ENCODE data around the gene COX6A2.

Gene COX6A2

DNA sequence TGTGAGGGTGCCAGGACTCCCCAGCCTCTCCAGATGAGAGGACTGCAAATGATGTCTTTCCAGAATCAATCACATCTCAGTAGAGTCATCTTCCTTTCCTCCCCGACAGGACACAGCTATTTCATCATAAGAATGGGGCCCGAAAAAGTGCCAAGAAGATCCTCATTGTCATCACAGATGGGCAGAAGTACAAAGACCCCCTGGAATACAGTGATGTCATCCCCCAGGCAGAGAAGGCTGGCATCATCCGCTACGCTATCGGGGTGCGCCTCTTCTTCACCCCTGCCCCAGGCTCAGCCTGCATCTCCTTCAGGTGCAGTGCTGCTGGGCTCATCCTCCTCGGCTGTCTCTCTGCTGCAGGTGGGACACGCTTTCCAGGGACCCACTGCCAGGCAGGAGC, 20.8 kb downstream of the COX6A2 start:
- no peak for DNase-seq

DNA sequence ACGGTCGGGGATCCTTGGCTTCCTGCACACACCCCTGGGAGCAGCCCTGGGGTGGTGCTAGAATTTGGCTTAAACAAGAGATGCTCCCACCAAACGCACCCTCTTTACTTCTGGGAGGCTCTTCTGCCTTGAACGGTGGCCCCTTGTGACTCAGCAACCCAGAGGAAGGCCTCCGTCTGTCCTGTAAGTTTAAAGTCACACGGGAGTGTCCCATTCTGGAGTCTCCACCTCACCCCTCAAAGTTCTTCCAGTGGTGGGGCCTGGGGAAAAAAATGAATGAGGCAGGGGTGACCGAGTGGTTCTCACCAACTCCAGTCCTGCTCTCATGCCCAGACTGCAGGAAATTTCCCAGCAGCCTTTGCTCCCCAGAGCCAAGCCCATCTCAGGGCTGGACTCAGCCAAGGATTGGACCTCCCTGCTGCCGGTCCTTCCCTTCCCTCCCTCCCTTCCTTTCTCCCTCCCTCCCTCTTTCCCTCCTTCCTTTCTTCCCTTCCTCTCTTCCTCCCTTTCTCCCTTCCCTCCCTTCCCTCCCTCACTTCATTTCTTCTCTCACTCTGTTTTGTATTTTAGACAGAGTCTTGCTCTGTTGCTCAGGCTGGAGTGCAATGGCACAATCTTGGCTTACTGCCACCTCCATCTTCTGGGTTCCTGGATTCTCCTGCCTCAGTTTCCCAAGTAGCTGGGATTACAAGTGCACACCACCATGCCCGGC, 23.7 kb downstream of the COX6A2 start:
- peak; percentile 34 for DNase-seq

DNA sequence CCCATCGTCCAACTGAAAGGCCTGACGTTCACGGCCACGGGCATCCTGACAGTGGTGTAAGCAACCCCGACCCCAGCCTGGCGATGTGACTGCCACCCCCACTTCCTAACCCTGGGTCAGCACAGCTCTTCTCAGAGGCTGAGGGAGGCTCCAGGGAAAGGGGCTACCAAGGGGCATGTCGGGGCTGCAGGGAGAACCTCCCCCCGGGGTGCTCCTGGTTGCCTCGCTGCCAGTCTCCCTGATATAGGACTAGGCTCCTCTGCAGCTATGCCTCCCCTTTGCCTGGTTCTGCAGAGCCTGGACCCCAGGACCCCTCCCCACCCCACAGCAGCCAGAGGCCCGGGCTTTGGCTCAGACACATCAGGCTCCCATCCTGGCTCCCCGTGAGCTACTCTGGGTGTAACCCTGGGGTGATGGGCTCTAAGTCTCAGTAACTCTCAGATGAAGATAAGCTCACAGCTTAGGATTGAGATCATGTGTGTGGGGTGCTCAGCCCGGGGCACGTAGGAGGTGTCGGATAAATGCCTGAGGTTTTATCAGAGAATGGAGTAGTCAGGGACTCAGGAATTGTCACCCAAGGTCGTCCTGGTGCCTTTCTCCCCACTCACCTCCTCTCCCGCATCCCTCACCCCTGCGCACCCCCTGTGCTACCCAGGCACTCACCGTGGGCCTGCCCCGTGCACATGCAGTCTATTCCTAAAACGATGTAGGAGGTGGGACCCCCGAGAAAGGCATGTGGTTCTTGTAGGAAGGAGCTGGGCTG, 24.4 kb downstream of the COX6A2 start:
- no peak for DNase-seq

DNA sequence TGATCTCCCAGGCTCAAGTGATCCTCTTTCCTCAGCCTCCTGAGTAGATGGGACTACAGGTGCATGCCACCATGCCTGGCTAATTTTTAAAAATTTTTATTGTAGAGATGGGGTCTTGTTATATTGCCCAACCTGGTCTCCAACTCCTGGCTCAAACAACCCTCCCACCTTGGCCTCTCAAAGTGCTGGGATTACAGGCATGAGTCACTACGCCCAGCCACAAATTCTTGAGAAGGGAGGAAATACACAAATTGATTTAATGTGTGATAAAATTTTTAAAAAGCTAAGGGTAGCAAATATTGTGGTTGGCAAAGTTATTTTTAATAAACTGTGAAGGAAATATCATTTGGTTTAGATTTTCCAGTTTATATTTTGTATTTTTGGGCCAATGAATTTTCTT, 25.5 kb downstream of the COX6A2 start:
- no peak for DNase-seq

DNA sequence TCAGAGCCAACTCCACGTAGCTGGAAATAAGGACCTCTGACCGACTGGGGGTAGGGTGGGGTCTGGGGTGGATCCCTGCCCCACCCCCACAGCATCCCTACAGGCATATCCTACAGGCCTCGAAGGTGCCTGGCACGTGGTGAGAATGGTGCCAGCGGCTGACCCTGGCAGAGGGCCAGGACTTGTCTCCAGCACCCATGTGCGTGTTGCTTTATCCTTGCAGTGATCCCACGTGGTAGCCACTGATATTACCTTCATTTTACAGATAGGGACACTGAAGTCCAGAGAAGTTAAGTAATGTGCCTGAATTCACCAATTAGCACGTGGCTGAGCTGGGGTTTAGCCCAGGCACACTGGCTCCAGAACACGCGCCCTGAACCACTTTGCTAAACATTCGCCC, 26.7 kb downstream of the COX6A2 start:
- no peak for DNase-seq

DNA sequence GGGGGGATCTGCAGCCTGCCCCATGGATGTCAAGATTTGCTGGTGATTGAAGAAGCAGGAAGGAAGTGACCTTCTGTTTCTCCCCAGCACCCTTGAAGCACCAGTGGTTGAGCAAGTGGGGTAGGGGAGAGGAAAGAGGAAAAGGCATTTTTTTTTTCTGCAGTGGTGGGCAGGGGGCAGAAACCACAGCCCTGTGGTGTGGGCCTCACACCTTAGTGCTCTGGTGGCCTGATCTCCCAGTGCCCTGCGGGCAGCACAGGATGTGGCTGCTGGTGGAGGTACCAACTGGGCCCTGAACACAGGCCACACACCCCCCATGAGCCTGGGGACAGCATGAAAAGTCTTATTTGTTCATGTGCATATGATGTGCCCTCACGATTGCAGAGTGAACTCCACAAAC, 28.0 kb downstream of the COX6A2 start:
- DNase-seq: no peak

DNA sequence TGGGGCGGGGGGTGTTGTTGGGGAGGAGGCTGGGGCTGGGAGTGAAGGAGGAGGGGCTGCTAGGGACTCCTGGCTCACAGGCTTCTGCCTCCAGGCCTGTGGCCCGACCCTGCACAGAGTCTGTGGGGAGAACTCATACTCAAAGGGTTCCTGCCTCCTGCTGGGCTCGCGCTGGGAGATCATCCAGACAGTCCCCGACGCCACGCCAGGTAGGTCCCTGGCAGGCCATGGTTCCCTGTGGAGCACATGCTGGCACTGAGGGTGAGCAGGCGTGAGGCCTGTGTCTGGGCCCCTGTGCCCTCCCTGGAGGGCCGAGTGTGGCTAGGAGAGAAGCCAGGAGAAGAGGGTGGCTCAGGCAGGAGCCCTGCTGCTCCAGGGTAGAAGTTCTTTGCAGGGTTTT, 30.5 kb downstream of the COX6A2 start:
- DNase-seq: no peak

DNA sequence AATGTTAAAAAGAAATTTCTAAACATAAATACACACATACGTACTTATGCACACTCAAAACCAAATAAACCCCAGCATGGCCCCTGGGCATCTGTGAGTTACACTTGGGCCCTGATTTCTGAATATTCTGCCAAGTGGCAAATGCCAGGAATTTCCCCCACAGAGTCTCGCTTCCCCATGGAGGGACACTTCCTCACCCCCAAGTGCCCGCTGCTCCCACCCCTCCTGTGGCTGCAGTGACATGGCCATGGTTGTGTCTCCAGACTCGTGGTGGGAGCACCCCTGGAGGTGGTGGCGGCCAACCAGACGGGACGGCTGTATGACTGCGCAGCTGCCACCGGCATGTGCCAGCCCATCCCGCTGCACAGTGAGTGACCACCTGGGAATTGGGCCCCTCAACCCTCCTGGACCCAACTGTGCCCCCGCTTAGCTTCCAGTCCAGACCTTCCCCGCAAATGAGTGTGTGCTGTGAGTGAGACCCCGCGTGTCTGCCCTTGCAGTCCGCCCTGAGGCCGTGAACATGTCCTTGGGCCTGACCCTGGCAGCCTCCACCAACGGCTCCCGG, 31.0 kb downstream of the COX6A2 start:
- DNase-seq: no peak

DNA sequence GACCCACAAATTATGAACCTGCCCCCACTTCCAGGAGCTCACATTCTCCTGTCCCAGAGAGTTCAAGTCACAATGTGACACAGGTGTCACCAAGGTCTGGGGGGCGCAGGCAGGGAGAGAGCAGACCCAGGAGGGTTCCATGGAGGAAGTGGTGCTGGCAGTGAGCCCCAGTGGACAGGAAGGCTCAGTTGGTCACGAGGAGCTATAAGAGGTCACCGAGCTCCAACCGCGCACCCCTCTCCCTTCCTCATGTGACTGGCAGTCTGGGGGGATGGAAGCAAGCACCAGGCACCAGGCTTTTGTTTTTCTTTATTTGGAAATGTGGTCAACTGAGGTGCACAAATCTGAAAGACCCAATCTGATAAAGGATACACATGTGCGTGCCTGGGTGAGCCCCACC, 32.5 kb downstream of the COX6A2 start:
- no peak for DNase-seq

DNA sequence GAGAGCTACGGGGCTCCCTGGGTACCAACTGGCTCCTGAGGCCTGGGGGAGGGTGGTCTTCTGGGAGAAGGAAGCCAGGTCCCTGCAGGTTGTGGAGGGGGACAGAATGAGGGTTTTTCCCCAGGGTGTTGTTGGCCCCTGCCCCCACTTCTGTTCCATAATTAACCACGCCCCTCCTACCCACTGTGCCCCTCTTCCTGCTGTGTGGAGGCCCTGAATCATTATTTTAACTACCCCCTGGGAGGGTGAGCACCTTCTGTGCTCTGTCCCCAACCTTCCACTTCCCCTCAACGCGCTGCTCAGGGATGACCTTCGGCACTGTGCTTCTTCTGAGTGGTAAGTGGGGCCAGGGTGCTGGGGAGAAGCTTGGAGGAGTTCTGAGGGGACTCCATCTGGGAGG, 35.1 kb downstream of the COX6A2 start, which contains the start of gene ITGAD:
Gene ITGAD, plus strand, starts transcription at position 280 of the 400 bp plus-strand sequence. Its CDS starts 26 bp downstream, at position 306.
- DNase-seq: no peak

DNA sequence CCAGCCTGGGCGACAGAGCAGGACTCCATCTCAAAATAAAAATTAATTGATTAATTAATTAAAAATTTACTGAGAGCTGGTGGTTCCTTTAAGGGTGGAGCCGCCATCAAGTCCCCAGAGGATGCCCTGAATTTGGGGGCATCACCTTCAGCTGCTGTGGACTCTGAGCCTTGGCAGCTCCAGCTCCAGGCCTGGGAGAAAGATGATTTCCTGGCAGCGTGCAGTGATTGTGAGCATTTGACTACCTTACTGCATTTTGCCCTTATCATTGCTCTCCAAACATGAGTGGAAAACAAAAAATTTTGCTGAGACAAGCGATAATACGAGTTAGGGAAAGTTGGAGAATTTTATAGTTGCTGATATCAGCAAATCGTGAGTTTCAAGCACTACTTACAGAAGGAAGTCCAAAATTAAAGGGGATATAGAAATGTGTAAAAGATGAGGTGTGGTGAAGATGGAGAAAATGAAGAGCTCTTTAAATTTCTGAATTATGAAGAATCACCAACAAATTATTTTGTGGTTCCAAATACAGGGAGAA, 37.6 kb downstream of the COX6A2 start:
- DNase-seq: no peak

DNA sequence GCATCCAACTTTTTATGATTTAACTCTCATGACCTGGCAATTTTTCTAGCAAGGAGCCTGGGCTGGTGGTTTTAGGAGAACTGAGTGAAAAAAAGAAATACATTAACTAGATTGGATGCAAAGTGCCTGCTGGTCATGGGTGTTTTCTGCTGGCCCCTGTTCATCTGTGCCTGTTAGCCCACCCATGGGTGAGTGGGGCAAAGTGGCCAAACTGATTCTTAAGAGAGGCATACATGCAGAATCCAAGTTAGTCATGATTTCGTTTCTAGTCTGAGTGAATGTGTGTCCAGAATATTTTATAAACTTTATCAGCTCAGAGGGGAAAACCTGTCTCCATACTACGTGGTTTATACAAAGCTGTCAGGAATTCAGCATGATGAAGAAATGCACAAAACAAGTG, 39.6 kb downstream of the COX6A2 start:
- DNase-seq: no peak

DNA sequence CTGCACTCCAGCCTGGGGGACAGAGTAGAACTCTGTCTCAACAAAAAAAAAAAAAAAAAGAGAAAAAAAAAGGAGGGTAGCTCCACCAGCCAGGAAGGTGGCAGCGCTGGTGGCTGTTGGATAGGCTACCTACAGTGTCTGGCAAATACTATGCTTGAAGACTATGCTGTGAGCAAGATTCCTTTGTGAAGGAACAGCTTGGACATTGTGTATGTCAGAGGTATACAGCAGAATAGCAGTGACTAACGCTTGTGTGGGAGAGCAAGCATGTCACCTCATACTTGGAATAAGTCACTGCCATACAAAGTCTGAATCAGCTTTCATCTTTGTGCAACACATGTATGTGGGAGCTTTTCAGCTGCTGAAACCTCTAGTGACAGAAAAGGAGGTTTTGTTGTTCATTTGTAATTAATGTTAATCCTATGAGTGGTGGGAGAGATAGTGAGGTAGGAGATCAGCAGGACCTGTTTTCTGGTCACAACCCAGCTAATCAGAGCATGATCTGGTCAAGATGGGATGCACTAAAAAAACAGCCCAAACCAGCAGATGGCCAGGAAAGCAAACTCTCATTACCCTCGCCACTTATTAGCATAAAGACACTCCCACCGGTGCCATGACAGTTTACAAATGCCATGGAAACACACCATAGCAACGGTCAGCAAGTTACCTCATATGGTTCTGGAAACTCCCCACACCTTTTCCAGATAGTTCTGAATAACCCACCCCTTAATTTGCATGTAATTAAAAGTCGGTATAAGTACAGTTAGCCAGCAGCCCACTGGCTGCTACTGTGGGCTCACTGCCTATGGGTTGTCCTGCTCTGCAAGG, 41.8 kb downstream of the COX6A2 start:
- peak; percentile 14 for DNase-seq

DNA sequence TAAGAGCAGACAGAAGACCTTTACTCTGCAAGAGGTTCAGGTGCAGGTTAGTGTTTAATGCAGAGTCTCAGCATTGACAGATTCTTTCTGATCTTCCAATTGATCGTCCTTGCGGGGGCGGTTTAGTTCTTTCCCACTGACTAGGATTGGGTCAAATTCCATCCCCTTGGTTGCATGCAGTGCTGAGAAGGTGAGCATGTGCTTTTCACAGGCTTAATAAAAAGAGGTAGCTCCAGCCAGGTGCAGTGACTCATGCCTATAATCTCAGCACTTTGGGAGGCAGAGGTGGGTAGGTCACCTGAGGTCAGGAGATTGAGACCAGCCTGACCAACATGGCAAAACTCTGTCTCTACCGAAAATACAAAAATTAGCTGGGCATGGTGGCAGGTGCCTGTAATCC, 42.5 kb downstream of the COX6A2 start:
- no peak for DNase-seq

DNA sequence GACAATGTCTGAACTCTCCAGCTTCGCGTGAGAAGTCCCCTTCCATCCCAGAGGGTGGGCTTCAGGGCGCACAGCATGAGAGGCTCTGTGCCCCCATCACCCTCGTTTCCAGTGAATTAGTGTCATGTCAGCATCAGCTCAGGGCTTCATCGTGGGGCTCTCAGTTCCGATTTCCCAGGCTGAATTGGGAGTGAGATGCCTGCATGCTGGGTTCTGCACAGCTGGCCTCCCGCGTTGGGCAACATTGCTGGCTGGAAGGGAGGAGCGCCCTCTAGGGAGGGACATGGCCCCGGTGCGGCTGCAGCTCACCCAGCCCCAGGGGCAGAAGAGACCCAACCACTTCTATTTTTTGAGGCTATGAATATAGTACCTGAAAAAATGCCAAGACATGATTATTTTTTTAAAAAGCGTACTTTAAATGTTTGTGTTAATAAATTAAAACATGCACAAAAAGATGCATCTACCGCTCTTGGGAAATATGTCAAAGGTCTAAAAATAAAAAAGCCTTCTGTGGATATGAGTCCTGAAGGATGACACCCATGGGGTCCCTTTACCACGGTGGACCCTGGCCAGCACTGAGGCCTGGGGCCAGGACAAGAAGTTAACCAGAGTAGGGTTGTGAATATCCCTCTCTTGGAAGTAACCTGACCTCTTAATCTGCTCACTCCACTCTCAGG, 45.5 kb downstream of the COX6A2 start:
- no peak for DNase-seq

DNA sequence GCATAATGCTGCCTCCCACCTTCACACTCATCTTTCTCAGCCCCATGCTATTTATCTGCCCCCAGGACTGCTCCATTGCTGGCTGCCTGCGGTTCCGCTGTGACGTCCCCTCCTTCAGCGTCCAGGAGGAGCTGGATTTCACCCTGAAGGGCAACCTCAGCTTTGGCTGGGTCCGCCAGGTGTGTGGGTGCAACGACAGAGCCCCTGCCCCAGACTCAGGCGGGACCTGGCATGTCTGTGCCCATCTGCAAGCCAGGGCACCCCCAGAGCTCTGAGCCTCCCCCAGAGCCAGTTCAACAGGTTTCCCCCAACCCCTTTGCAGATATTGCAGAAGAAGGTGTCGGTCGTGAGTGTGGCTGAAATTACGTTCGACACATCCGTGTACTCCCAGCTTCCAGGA, 48.0 kb downstream of the COX6A2 start:
- DNase-seq: no peak
